OCI-LY7 (cell line): Measurements from ENCODE around the gene FMNL2. TPM values are rescaled to one million over a fixed set of nuclear protein-coding genes. Genes with fewer than 3 reads are reported as not detected.

ENCODE experiments used
- BruUV-seq: library from RNA; stranded (reverse); fragments of 400-500 nt; replicated peaks from 2 replicates; lab custom pipeline; 2021; lab: Mats Ljungman, UMichigan
- CTCF ChIA-PET: fragments of 300-600 bp; sonication (Branson Sonifier 250); formaldehyde crosslinking; loops from one replicate; lab custom pipeline; 2022; ENCODE audit warnings: antibody characterized with exemption; ENCODE audit not compliant: unreplicated experiment; lab: Charles Lee
- POLR2A ChIA-PET: fragments of 300-600 bp; sonication (Branson Sonifier 250); formaldehyde crosslinking; loops from one replicate; lab custom pipeline; 2022; ENCODE audit warnings: antibody characterized with exemption; lab: Charles Lee
- DNase-seq: peaks from one replicate; pipeline ENCODE4 v3.0.0-alpha.2; 2015; ENCODE audit warnings: low spot score
- H2AFZ ChIP-seq: fragments of 200-600 bp; sonication (generic), shearing (Covaris generic); 2 replicates; pipeline ENCODE4 v1.6.1; 2014; ENCODE audit warnings: mild to moderate bottlenecking, antibody characterized with exemption, low read length, moderate library complexity
- H3K27ac ChIP-seq: fragments of 200-600 bp; sonication (generic); 2 replicates; pipeline ENCODE4 v1.5.1; 2014; ENCODE audit warnings: mixed run types, low read depth, mild to moderate bottlenecking, moderate library complexity, low read length, inconsistent platforms; ENCODE audit not compliant: poor library complexity, severe bottlenecking
- H3K36me3 ChIP-seq: fragments of 200-600 bp; sonication (generic); 2 replicates; pipeline ENCODE4 v1.6.1; 2014; ENCODE audit warnings: mild to moderate bottlenecking, antibody characterized with exemption, low read length, moderate library complexity, mixed read lengths; ENCODE audit not compliant: insufficient read depth
- H3K4me1 ChIP-seq: fragments of 200-600 bp; sonication (generic); 2 replicates; pipeline ENCODE4 v1.5.1; 2014; ENCODE audit warnings: mild to moderate bottlenecking, low read length; ENCODE audit not compliant: insufficient read depth, poor library complexity, severe bottlenecking
- H3K4me2 ChIP-seq: fragments of 200-600 bp; sonication (generic); 2 replicates; pipeline ENCODE4 v1.6.1; 2014; ENCODE audit warnings: mild to moderate bottlenecking, low read length
- H3K4me3 ChIP-seq: fragments of 200-600 bp; sonication (generic); 2 replicates; pipeline ENCODE4 v1.5.1; 2014; ENCODE audit warnings: mild to moderate bottlenecking, low read depth, low read length; ENCODE audit not compliant: poor library complexity, severe bottlenecking
- H3K79me2 ChIP-seq: fragments of 200-600 bp; sonication (generic); 2 replicates; pipeline ENCODE4 v1.6.1; 2016; ENCODE audit warnings: low read depth, mild to moderate bottlenecking, low read length, moderate library complexity, mixed read lengths; ENCODE audit not compliant: insufficient read depth
- H3K9me2 ChIP-seq: fragments of 200-600 bp; sonication (generic); 2 replicates; pipeline ENCODE4 v1.6.1; 2016; ENCODE audit warnings: mild to moderate bottlenecking, low read length, mixed read lengths; ENCODE audit not compliant: insufficient read depth
- H3K9me3 ChIP-seq: fragments of 200-600 bp; sonication (generic); 2 replicates; pipeline ENCODE4 v1.6.1; 2014; ENCODE audit warnings: mild to moderate bottlenecking, mixed run types, low read length, mixed read lengths
- H4K20me1 ChIP-seq: fragments of 200-600 bp; sonication (generic); 2 replicates; pipeline ENCODE4 v1.6.1; 2014; ENCODE audit warnings: mild to moderate bottlenecking, antibody characterized with exemption, low read length, moderate library complexity, mixed read lengths; ENCODE audit not compliant: insufficient read depth
- CTCF ChIP-seq: fragments of 200-600 bp; sonication (generic); conservative IDR thresholded peaks from 2 replicates; pipeline ENCODE4 v1.5.1; 2014; ENCODE audit warnings: mild to moderate bottlenecking, antibody characterized with exemption, low read length, moderate library complexity, mixed read lengths
- EZH2phosphoT487 ChIP-seq: fragments of 200-600 bp; sonication (generic); IDR thresholded peaks from 2 replicates; pipeline ENCODE4 v1.6.1; 2018; ENCODE audit warnings: low read depth, borderline replicate concordance, mild to moderate bottlenecking, mixed run types, antibody characterized with exemption, low read length, moderate library complexity, mixed read lengths
- intact Hi-C: fragments of 100-400 bp; cut with micrococcal nuclease; formaldehyde crosslinking; loops from one replicate; pipeline ENCODE4 v1.10.0; 2022; ENCODE audit not compliant: unreplicated experiment
- total RNA-seq, 2 experiments: library from RNA; depleted of rRNA in 1 of 2; stranded (reverse); fragments of >200 nt in 1 of 2; shearing (Covaris generic) in 1 of 2; gene quantifications; 2 replicates each; pipeline ENCODE4 v1.2.3, GENCODE V29; 2014 to 2022

FMNL2 gene
- total RNA-seq, 2 experiments from 2014 or later = 0.03 to 0.21 TPM

GRCh38 chr2:152354069-152354755, 19.2 kb downstream of the FMNL2 start:
- Histone ChIP-seq H3K4me1 (no peaks in the 10 kb centered on the region), H2AFZ (no peak overlapping the region), H4K20me1 (no peaks in the 10 kb centered on the region), H3K4me3 (no peak overlapping the region), H3K9me2 (no peaks in the 10 kb centered on the region), H3K9me3 (no peaks in the 10 kb centered on the region), H3K4me2 (no peak overlapping the region), H3K27ac (no peak overlapping the region), H3K79me2 (no peaks in the 10 kb centered on the region), H3K36me3 (no peaks in the 10 kb centered on the region)
- no peak for TF ChIP-seq EZH2phosphoT487
- BruUV-seq = no TSS peak
- intact Hi-C loops = no loop called here
- ChIA-PET POLR2A (no interaction called here), CTCF (no interaction called here)
- DNase-seq = no peak

- Histone ChIP-seq H3K9me3 (no peaks in the 10 kb centered on the region), H2AFZ (no peak overlapping the region), H3K27ac (no peak overlapping the region), H3K9me2 (no peaks in the 10 kb centered on the region), H3K36me3 (no peaks in the 10 kb centered on the region), H3K4me1 (no peaks in the 10 kb centered on the region), H4K20me1 (no peaks in the 10 kb centered on the region), H3K4me3 (no peak overlapping the region), H3K79me2 (no peaks in the 10 kb centered on the region), H3K4me2 (no peak overlapping the region)
- no peak for DNase-seq
- TF ChIP-seq EZH2phosphoT487 (no peak), CTCF (no peak)
- intact Hi-C loops = no loop called here
- no TSS peak for BruUV-seq
- ChIA-PET CTCF (no interaction called here), POLR2A (no interaction called here)
Measured at GRCh38 chr2:152354909-152355308, 19.9 kb downstream of the FMNL2 start.

GRCh38 chr2:152355409-152355831, 20.4 kb downstream of the FMNL2 start:
- ChIA-PET POLR2A (no interaction called here), CTCF (no interaction called here)
- Histone ChIP-seq H2AFZ (no peak overlapping the region), H3K4me3 (no peak overlapping the region), H3K27ac (no peak overlapping the region), H3K9me2 (no peaks in the 10 kb centered on the region), H3K4me1 (no peaks in the 10 kb centered on the region), H4K20me1 (no peaks in the 10 kb centered on the region), H3K9me3 (no peaks in the 10 kb centered on the region), H3K36me3 (no peaks in the 10 kb centered on the region), H3K79me2 (no peaks in the 10 kb centered on the region), H3K4me2 (no peak overlapping the region)
- intact Hi-C loops = no loop called here
- BruUV-seq = no TSS peak
- no peak for DNase-seq
- no peak for TF ChIP-seq EZH2phosphoT487
- TF ChIP-seq CTCF = no peak
